Activated T-helper 2 cell treated with anti-CD3 and anti-CD28 coated beads, Interferon-gamma antibody, Interleukin-2, Interleukin-4, amounts not matched to agents 10 μg/mL and 5 μg/mL and 100 μg/mL, durations not matched to agents 14 hours and 24 hours and 36 hours (primary cell): Measurements from ENCODE around the gene TAAR1. TPM values are rescaled to one million over a fixed set of nuclear protein-coding genes. Genes with fewer than 3 reads are reported as not detected.
"Not testable (repeated sequence)": the region's sequence is repeated elsewhere in the genome, so short reads cannot be mapped to it uniquely, and the experiment has no call there.

Experiments
- DNase-seq: peaks from one replicate; pipeline ENCODE4 v3.0.0; 2021; ENCODE audit warnings: low spot score
- H3K27ac Mint-ChIP-seq: one replicate; pipeline ENCODE4 v1.8.0; 2021; ENCODE audit warnings: mixed read lengths
- H3K27me3 Mint-ChIP-seq: one replicate; pipeline ENCODE4 v1.8.0; 2021; ENCODE audit warnings: low read depth, mixed read lengths
- H3K36me3 Mint-ChIP-seq: one replicate; pipeline ENCODE4 v1.8.0; 2021; ENCODE audit warnings: low read depth, mixed read lengths
- H3K4me1 Mint-ChIP-seq: one replicate; pipeline ENCODE4 v1.8.0; 2021; ENCODE audit warnings: low read depth, mixed read lengths
- H3K4me3 Mint-ChIP-seq: one replicate; pipeline ENCODE4 v1.8.0; 2021; ENCODE audit warnings: low read depth, mild to moderate bottlenecking, moderate library complexity, mixed read lengths
- H3K9me3 Mint-ChIP-seq: one replicate; pipeline ENCODE4 v1.8.0; 2021; ENCODE audit warnings: mixed read lengths
- intact Hi-C: fragments of 100-400 bp; cut with micrococcal nuclease; formaldehyde crosslinking; loops from one replicate; pipeline ENCODE4 v1.15.1; 2023
- total RNA-seq: library from RNA; stranded (reverse); gene quantifications from 2 replicates; pipeline ENCODE4 v1.2.3, GENCODE V29; 2022

The TAAR1 gene
- total RNA-seq, result not detected in 2 replicates

GRCh38 chr6:132659082-132659481 lies at the start of gene TAAR1:
TAAR1 (minus strand) TSS chr6:132659182; CDS start chr6:132646003, 13,179 bp downstream.
- Mint-ChIP-seq H3K27me3 (peaks cover 16% of the 10 kb centered on the region), H3K27ac (no peak within 1 kb of the TSS), H3K9me3 (no peaks in the 10 kb centered on the region), H3K4me1 (no peaks in the 10 kb centered on the region), H3K36me3 (no peaks in the 10 kb centered on the region), H3K4me3 (no peak within 1 kb of the TSS)
- DNase-seq, result no peak
- intact Hi-C loops, result no loop called here

- H3K4me1 Mint-ChIP-seq, result peaks cover 2% of the 10 kb centered on the region
- no peak overlapping the region for H3K27ac Mint-ChIP-seq
- H3K27me3 Mint-ChIP-seq, result peaks cover 41% of the 10 kb centered on the region
- peaks cover 18% of the 10 kb centered on the region for H3K9me3 Mint-ChIP-seq
- H3K36me3 Mint-ChIP-seq, result no peaks in the 10 kb centered on the region
- intact Hi-C loops, result no loop called here
- H3K4me3 Mint-ChIP-seq, result no peak overlapping the region
- DNase-seq, result no peak
Observed at GRCh38 chr6:132708771-132709170, 49.8 kb upstream of the TAAR1 start.

- H3K27me3 Mint-ChIP-seq, result peaks cover 40% of the 10 kb centered on the region
- H3K9me3 Mint-ChIP-seq, result peaks cover 23% of the 10 kb centered on the region
- intact Hi-C loops, result no loop called here
- H3K4me1 Mint-ChIP-seq, result peaks cover 2% of the 10 kb centered on the region
- H3K36me3 Mint-ChIP-seq, result no peaks in the 10 kb centered on the region
- no peak for DNase-seq
- no peak overlapping the region for H3K27ac Mint-ChIP-seq
- H3K4me3 Mint-ChIP-seq, result no peak overlapping the region
Observed at GRCh38 chr6:132708002-132708401, 49.0 kb upstream of the TAAR1 start.

GRCh38 chr6:132706756-132707155 lies 47.8 kb upstream of the TAAR1 start:
- DNase-seq, intact Hi-C loops, H3K4me3 Mint-ChIP-seq, H3K4me1 Mint-ChIP-seq, H3K36me3 Mint-ChIP-seq, H3K27ac Mint-ChIP-seq: not testable (repeated sequence)
- H3K9me3 Mint-ChIP-seq, result peaks cover 23% of the 10 kb centered on the region
- peaks cover 39% of the 10 kb centered on the region for H3K27me3 Mint-ChIP-seq

- no peak overlapping the region for H3K27ac Mint-ChIP-seq
- no peaks in the 10 kb centered on the region for H3K36me3 Mint-ChIP-seq
- peaks cover 38% of the 10 kb centered on the region for H3K27me3 Mint-ChIP-seq
- intact Hi-C loops, result no loop called here
- DNase-seq, result no peak
- H3K9me3 Mint-ChIP-seq, result peaks cover 23% of the 10 kb centered on the region
- H3K4me1 Mint-ChIP-seq, result peaks cover 5% of the 10 kb centered on the region
- no peak overlapping the region for H3K4me3 Mint-ChIP-seq
Observed at GRCh38 chr6:132703936-132704335, 45.0 kb upstream of the TAAR1 start.

GRCh38 chr6:132698608-132699007 lies 39.6 kb upstream of the TAAR1 start:
- H3K4me1 Mint-ChIP-seq, result peaks cover 21% of the 10 kb centered on the region
- H3K9me3 Mint-ChIP-seq, result peaks cover 16% of the 10 kb centered on the region
- peak; percentile 11 for DNase-seq
- H3K27me3 Mint-ChIP-seq, result peaks cover 8% of the 10 kb centered on the region
- H3K36me3 Mint-ChIP-seq, result peaks cover 10% of the 10 kb centered on the region
- H3K4me3 Mint-ChIP-seq, result no peak overlapping the region
- H3K27ac Mint-ChIP-seq, result no peak overlapping the region
- intact Hi-C loops, result no loop called here

- Mint-ChIP-seq H3K9me3 (peaks cover 12% of the 10 kb centered on the region), H3K36me3 (peaks cover 10% of the 10 kb centered on the region), H3K4me1 (peaks cover 21% of the 10 kb centered on the region), H3K27ac (no peak overlapping the region), H3K27me3 (peaks cover 4% of the 10 kb centered on the region), H3K4me3 (no peak overlapping the region)
- DNase-seq, result no peak
- intact Hi-C loops, result no loop called here
Observed at GRCh38 chr6:132695773-132696172, 36.8 kb upstream of the TAAR1 start.

- Mint-ChIP-seq H3K9me3 (peaks cover 12% of the 10 kb centered on the region), H3K36me3 (peaks cover 10% of the 10 kb centered on the region), H3K27ac (no peak overlapping the region), H3K4me1 (peaks cover 12% of the 10 kb centered on the region), H3K27me3 (peaks cover 22% of the 10 kb centered on the region), H3K4me3 (no peak overlapping the region)
- DNase-seq, result no peak
- intact Hi-C loops, result no loop called here
Observed at GRCh38 chr6:132693478-132693877, 34.5 kb upstream of the TAAR1 start.

- H3K27ac Mint-ChIP-seq, result no peak overlapping the region
- H3K27me3 Mint-ChIP-seq, result peaks cover 37% of the 10 kb centered on the region
- peaks cover 3% of the 10 kb centered on the region for H3K9me3 Mint-ChIP-seq
Observed at GRCh38 chr6:132690678-132691077, 31.7 kb upstream of the TAAR1 start.

GRCh38 chr6:132687306-132687705 lies 28.3 kb upstream of the TAAR1 start:
- Mint-ChIP-seq H3K4me3 (no peak overlapping the region), H3K27ac (no peak overlapping the region), H3K36me3 (no peaks in the 10 kb centered on the region), H3K4me1 (no peaks in the 10 kb centered on the region), H3K9me3 (no peaks in the 10 kb centered on the region), H3K27me3 (peaks cover 48% of the 10 kb centered on the region)
- intact Hi-C loops, result no loop called here
- no peak for DNase-seq

More at GRCh38 chr6:132690678-132691077, 31.7 kb upstream of the TAAR1 start:
- H3K4me1 Mint-ChIP-seq, result peaks cover 1% of the 10 kb centered on the region
- no peak for DNase-seq
- H3K36me3 Mint-ChIP-seq, result peaks cover 1% of the 10 kb centered on the region
- intact Hi-C loops, result no loop called here
- no peak overlapping the region for H3K4me3 Mint-ChIP-seq

- no peak for DNase-seq
- no peaks in the 10 kb centered on the region for H3K9me3 Mint-ChIP-seq
- peaks cover 47% of the 10 kb centered on the region for H3K27me3 Mint-ChIP-seq
- H3K27ac Mint-ChIP-seq, result no peak overlapping the region
- H3K4me3 Mint-ChIP-seq, result no peak overlapping the region
- no peaks in the 10 kb centered on the region for H3K36me3 Mint-ChIP-seq
- no peaks in the 10 kb centered on the region for H3K4me1 Mint-ChIP-seq
- intact Hi-C loops, result no loop called here
Observed at GRCh38 chr6:132686531-132686930, 27.5 kb upstream of the TAAR1 start.

- Mint-ChIP-seq H3K9me3 (no peaks in the 10 kb centered on the region), H3K36me3 (no peaks in the 10 kb centered on the region), H3K4me3 (no peak overlapping the region), H3K27ac (no peak overlapping the region), H3K27me3 (peaks cover 38% of the 10 kb centered on the region), H3K4me1 (no peaks in the 10 kb centered on the region)
- no peak for DNase-seq
- intact Hi-C loops, result no loop called here
Observed at GRCh38 chr6:132685009-132685408, 26.0 kb upstream of the TAAR1 start.

- DNase-seq, result no peak
- intact Hi-C loops, result no loop called here
- Mint-ChIP-seq H3K27me3 (peaks cover 31% of the 10 kb centered on the region), H3K4me3 (no peak overlapping the region), H3K4me1 (peaks cover 4% of the 10 kb centered on the region), H3K27ac (no peak overlapping the region), H3K36me3 (no peaks in the 10 kb centered on the region), H3K9me3 (no peaks in the 10 kb centered on the region)
Observed at GRCh38 chr6:132684272-132684671, 25.3 kb upstream of the TAAR1 start.

GRCh38 chr6:132683543-132683942 lies 24.6 kb upstream of the TAAR1 start:
- no peaks in the 10 kb centered on the region for H3K36me3 Mint-ChIP-seq
- intact Hi-C loops, result no loop called here
- peaks cover 11% of the 10 kb centered on the region for H3K4me1 Mint-ChIP-seq
- H3K9me3 Mint-ChIP-seq, result no peaks in the 10 kb centered on the region
- no peak for DNase-seq
- H3K27ac Mint-ChIP-seq, result no peak overlapping the region
- H3K4me3 Mint-ChIP-seq, result no peak overlapping the region
- H3K27me3 Mint-ChIP-seq, result peaks cover 27% of the 10 kb centered on the region
